PC-3 (cell line): ENCODE results near the gene CLVS2.

Source experiments
- EZH2 ChIP-seq: fragments of 300-600 bp; sonication (generic); IDR thresholded peaks from one replicate; pipeline ENCODE4 v1.6.1; 2017; ENCODE audit warnings: antibody characterized with exemption, mild to moderate bottlenecking, low read length; ENCODE audit not compliant: unreplicated experiment
- EZH2phosphoT487 ChIP-seq: fragments of 300-600 bp; sonication (generic); IDR thresholded peaks from 2 replicates; pipeline ENCODE4 v1.6.1; 2018; ENCODE audit warnings: mild to moderate bottlenecking, antibody characterized with exemption, low read length, borderline replicate concordance
- TF ChIP-seq, protein P1 (sequence below): fragments of 300-600 bp; sonication (generic); conservative IDR thresholded peaks from 2 replicates; pipeline ENCODE4 v1.5.1; 2017; ENCODE audit warnings: antibody characterized with exemption, low read depth, mild to moderate bottlenecking, low read length

DNA sequence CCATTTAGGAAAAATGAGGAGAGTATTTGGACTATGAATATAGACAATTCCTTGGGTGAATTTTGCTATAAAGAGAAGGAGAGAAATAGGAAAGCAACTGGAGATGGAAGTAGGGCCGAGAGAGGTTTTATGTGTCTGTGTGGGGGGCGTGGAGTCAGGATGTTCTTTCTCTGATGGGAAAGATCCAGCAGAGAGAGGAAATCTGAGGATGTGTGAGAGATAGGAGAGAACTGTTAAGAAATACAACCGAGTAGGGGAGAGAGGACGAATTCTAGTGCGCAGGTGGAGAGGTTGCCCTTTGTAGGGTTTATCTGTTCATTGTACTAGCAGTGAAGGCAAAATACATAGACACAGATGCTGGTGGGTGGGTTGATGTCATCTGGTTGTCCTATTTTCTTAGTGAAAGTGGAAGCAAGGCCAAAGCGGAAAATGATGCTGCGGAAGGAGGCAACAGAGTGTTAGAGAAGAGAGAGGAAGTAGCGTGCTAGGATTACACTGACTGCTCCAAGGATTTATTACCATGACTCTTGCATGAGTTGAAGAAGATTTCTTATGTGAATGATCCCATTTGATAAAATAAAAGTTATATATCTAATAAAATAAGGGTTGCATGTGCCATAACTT lies 57.7 kb downstream of the CLVS2 start:
- TF ChIP-seq, protein P1, sequence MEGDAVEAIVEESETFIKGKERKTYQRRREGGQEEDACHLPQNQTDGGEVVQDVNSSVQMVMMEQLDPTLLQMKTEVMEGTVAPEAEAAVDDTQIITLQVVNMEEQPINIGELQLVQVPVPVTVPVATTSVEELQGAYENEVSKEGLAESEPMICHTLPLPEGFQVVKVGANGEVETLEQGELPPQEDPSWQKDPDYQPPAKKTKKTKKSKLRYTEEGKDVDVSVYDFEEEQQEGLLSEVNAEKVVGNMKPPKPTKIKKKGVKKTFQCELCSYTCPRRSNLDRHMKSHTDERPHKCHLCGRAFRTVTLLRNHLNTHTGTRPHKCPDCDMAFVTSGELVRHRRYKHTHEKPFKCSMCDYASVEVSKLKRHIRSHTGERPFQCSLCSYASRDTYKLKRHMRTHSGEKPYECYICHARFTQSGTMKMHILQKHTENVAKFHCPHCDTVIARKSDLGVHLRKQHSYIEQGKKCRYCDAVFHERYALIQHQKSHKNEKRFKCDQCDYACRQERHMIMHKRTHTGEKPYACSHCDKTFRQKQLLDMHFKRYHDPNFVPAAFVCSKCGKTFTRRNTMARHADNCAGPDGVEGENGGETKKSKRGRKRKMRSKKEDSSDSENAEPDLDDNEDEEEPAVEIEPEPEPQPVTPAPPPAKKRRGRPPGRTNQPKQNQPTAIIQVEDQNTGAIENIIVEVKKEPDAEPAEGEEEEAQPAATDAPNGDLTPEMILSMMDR = no peak
- TF ChIP-seq EZH2 = no peak
- TF ChIP-seq EZH2phosphoT487 = no peak
